Hepatocyte (in vitro differentiated cells): Measurements from ENCODE around the gene KRTAP29-1. TPM values are rescaled to one million over a fixed set of nuclear protein-coding genes. Genes with fewer than 3 reads are reported as not detected.

ENCODE experiments used
- polyA plus RNA-seq: library from polyadenylated mRNA; unstranded; fragments of >200 nt; fragmentation: Nextera tagmentation; extraction: Ambion mirVana; gene quantifications from 2 replicates; pipeline ENCODE4 v1.2.1, GENCODE V29; 2016
- small RNA-seq: library from RNA; depleted of rRNA; stranded (forward); fragments of <200 nt; gene quantifications from one replicate; pipeline ENCODE3, GENCODE V24; 2014
- total RNA-seq: library from RNA; depleted of rRNA; stranded (reverse); fragments of >200 nt; gene quantifications from 2 replicates; pipeline ENCODE4 v1.2.3, GENCODE V29; 2014

Gene KRTAP29-1
- total and polyA plus RNA-seq, 2 experiments from 2014 or later: not detected

Small RNAs within 50 kb of the gene (small RNA-seq; reads per million reads assigned to genes)
- not detected for gene KRTAP9-10P

Other genes starting within 250 kb of the KRTAP29-1 start
Only the 30 nearest of the 37 such genes appear.
- gene KRTAP4-16, start 200.6 kb downstream of the KRTAP29-1 start, total RNA-seq: not detected in 2 replicates
- not detected in 2 replicates for gene KRTAP4-16, start 200.6 kb downstream of the KRTAP29-1 start, polyA plus RNA-seq
- gene KRTAP4-9, start 197.5 kb downstream of the KRTAP29-1 start, total RNA-seq: not detected in 2 replicates
- gene KRTAP4-9, start 197.5 kb downstream of the KRTAP29-1 start, polyA plus RNA-seq: not detected in 2 replicates
- gene KRTAP4-11, start 184.5 kb downstream of the KRTAP29-1 start, total RNA-seq: not detected in 2 replicates
- not detected in 2 replicates for gene KRTAP4-11, start 184.5 kb downstream of the KRTAP29-1 start, polyA plus RNA-seq
- gene KRTAP4-12, start 178.7 kb downstream of the KRTAP29-1 start, total RNA-seq: not detected in 2 replicates
- gene KRTAP4-12, start 178.7 kb downstream of the KRTAP29-1 start, polyA plus RNA-seq: not detected in 2 replicates
- gene KRTAP4-6, start 162.3 kb downstream of the KRTAP29-1 start, total RNA-seq: not detected in 2 replicates
- gene KRTAP4-6, start 162.3 kb downstream of the KRTAP29-1 start, polyA plus RNA-seq: not detected in 2 replicates
- gene KRTAP4-5, start 153.0 kb downstream of the KRTAP29-1 start, total RNA-seq: not detected in 2 replicates
- gene KRTAP4-5, start 153.0 kb downstream of the KRTAP29-1 start, polyA plus RNA-seq: not detected in 2 replicates
- gene KRTAP4-4, start 142.1 kb downstream of the KRTAP29-1 start, total RNA-seq: not detected in 2 replicates
- gene KRTAP4-4, start 142.1 kb downstream of the KRTAP29-1 start, polyA plus RNA-seq: not detected in 2 replicates
- gene KRTAP4-3, start 134.6 kb downstream of the KRTAP29-1 start, total RNA-seq: not detected in 2 replicates
- gene KRTAP4-3, start 134.6 kb downstream of the KRTAP29-1 start, polyA plus RNA-seq: not detected in 2 replicates
- not detected in 2 replicates for gene KRTAP4-2, start 124.6 kb downstream of the KRTAP29-1 start, total RNA-seq
- gene KRTAP4-2, start 124.6 kb downstream of the KRTAP29-1 start, polyA plus RNA-seq: not detected in 2 replicates
- gene KRTAP4-1, start 117.9 kb downstream of the KRTAP29-1 start, total RNA-seq: not detected in 2 replicates
- gene KRTAP4-1, start 117.9 kb downstream of the KRTAP29-1 start, polyA plus RNA-seq: not detected in 2 replicates
- not detected in 2 replicates for gene KRTAP9-1, start 113.0 kb downstream of the KRTAP29-1 start, total RNA-seq
- gene KRTAP9-1, start 113.0 kb downstream of the KRTAP29-1 start, polyA plus RNA-seq: not detected in 2 replicates
- gene KRTAP9-2, start 76.2 kb downstream of the KRTAP29-1 start, total RNA-seq: not detected in 2 replicates
- gene KRTAP9-2, start 76.2 kb downstream of the KRTAP29-1 start, polyA plus RNA-seq: not detected in 2 replicates
- not detected in 2 replicates for gene KRTAP9-3, start 70.4 kb downstream of the KRTAP29-1 start, total RNA-seq
- gene KRTAP9-3, start 70.4 kb downstream of the KRTAP29-1 start, polyA plus RNA-seq: not detected in 2 replicates
- gene KRTAP9-8, start 64.9 kb downstream of the KRTAP29-1 start, total RNA-seq: not detected in 2 replicates
- gene KRTAP9-8, start 64.9 kb downstream of the KRTAP29-1 start, polyA plus RNA-seq: not detected in 2 replicates
- gene KRTAP9-4, start 53.2 kb downstream of the KRTAP29-1 start, total RNA-seq: not detected in 2 replicates
- gene KRTAP9-4, start 53.2 kb downstream of the KRTAP29-1 start, polyA plus RNA-seq: not detected in 2 replicates
- gene KRTAP9-9, start 47.5 kb downstream of the KRTAP29-1 start, total RNA-seq: not detected in 2 replicates
- not detected in 2 replicates for gene KRTAP9-9, start 47.5 kb downstream of the KRTAP29-1 start, polyA plus RNA-seq
- not detected in 2 replicates for gene KRTAP9-6, start 37.5 kb downstream of the KRTAP29-1 start, total RNA-seq
- gene KRTAP9-6, start 37.5 kb downstream of the KRTAP29-1 start, polyA plus RNA-seq: not detected in 2 replicates
- not detected in 2 replicates for gene KRTAP9-7, start 27.2 kb downstream of the KRTAP29-1 start, total RNA-seq
- not detected in 2 replicates for gene KRTAP9-7, start 27.2 kb downstream of the KRTAP29-1 start, polyA plus RNA-seq
- not detected in 2 replicates for gene KRTAP16-1, start 6.5 kb upstream of the KRTAP29-1 start, total RNA-seq
- not detected in 2 replicates for gene KRTAP16-1, start 6.5 kb upstream of the KRTAP29-1 start, polyA plus RNA-seq
- not detected in 2 replicates for gene KRTAP17-1, start 12.9 kb upstream of the KRTAP29-1 start, total RNA-seq
- 0.33 TPM in 1 of 2 replicates, not detected in the other for gene KRTAP17-1, start 12.9 kb upstream of the KRTAP29-1 start, polyA plus RNA-seq
- gene KRT33A, start 48.0 kb upstream of the KRTAP29-1 start, total RNA-seq: not detected in 2 replicates
- gene KRT33A, start 48.0 kb upstream of the KRTAP29-1 start, polyA plus RNA-seq: not detected in 2 replicates
- not detected in 2 replicates for gene KRT33B, start 67.0 kb upstream of the KRTAP29-1 start, total RNA-seq
- gene KRT33B, start 67.0 kb upstream of the KRTAP29-1 start, polyA plus RNA-seq: 0.35 TPM in 1 of 2 replicates, not detected in the other
- gene KRT34, start 79.5 kb upstream of the KRTAP29-1 start, total RNA-seq: 0.20 TPM in 1 of 2 replicates, not detected in the other
- 0.71 TPM in 1 of 2 replicates, not detected in the other for gene KRT34, start 79.5 kb upstream of the KRTAP29-1 start, polyA plus RNA-seq
- not detected in 2 replicates for gene KRT31, start 94.8 kb upstream of the KRTAP29-1 start, total RNA-seq
- not detected in 2 replicates for gene KRT31, start 94.8 kb upstream of the KRTAP29-1 start, polyA plus RNA-seq
- gene KRT37, start 121.7 kb upstream of the KRTAP29-1 start, total RNA-seq: not detected in 2 replicates
- gene KRT37, start 121.7 kb upstream of the KRTAP29-1 start, polyA plus RNA-seq: not detected in 2 replicates
- not detected in 2 replicates for gene KRT38, start 138.1 kb upstream of the KRTAP29-1 start, total RNA-seq
- gene KRT38, start 138.1 kb upstream of the KRTAP29-1 start, polyA plus RNA-seq: not detected in 2 replicates
- gene KRT32, start 164.5 kb upstream of the KRTAP29-1 start, total RNA-seq: not detected in 2 replicates
- gene KRT32, start 164.5 kb upstream of the KRTAP29-1 start, polyA plus RNA-seq: not detected in 2 replicates
- gene KRT35, start 178.3 kb upstream of the KRTAP29-1 start, total RNA-seq: not detected in 2 replicates
- not detected in 2 replicates for gene KRT35, start 178.3 kb upstream of the KRTAP29-1 start, polyA plus RNA-seq
- not detected in 2 replicates for gene KRT36, start 187.1 kb upstream of the KRTAP29-1 start, total RNA-seq
- gene KRT36, start 187.1 kb upstream of the KRTAP29-1 start, polyA plus RNA-seq: not detected in 2 replicates
- 5.3 and 8.1 TPM in 2 replicates for gene KRT13, start 202.8 kb upstream of the KRTAP29-1 start, total RNA-seq
- gene KRT13, start 202.8 kb upstream of the KRTAP29-1 start, polyA plus RNA-seq: 15.1 and 24.8 TPM in 2 replicates